ENCODE data around the gene RBM12.

DNA sequence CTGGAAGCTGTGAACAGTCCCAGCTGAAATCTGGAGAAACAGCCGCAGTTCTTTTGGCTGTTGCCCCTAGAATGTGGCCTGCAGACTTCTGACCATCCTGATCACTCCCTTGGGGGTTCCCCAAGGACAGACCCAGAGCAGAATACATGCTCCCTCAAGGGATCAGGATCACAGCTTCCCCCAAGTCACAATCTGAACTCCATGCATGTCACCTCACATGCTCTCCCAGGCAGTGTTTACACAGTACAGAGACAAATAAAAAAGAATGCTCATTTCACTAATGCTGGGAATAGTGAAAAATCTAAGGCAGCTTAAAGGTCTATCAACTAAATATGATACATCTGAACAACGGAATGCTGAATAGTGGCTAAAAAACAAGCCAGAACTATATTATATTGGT lies 28.6 kb downstream of the RBM12 start:
- TF ChIP-seq, protein P1, sequence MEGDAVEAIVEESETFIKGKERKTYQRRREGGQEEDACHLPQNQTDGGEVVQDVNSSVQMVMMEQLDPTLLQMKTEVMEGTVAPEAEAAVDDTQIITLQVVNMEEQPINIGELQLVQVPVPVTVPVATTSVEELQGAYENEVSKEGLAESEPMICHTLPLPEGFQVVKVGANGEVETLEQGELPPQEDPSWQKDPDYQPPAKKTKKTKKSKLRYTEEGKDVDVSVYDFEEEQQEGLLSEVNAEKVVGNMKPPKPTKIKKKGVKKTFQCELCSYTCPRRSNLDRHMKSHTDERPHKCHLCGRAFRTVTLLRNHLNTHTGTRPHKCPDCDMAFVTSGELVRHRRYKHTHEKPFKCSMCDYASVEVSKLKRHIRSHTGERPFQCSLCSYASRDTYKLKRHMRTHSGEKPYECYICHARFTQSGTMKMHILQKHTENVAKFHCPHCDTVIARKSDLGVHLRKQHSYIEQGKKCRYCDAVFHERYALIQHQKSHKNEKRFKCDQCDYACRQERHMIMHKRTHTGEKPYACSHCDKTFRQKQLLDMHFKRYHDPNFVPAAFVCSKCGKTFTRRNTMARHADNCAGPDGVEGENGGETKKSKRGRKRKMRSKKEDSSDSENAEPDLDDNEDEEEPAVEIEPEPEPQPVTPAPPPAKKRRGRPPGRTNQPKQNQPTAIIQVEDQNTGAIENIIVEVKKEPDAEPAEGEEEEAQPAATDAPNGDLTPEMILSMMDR (IDR thresholded peaks at IDR 0.05) = no peak
- no peak for TF ChIP-seq TEAD4 (CRISPR knock-in tag; IDR thresholded peaks at IDR 0.05)
